ENCODE measurements around the gene PIEZO1. TPM values are rescaled to one million over a fixed set of nuclear protein-coding genes. Genes with fewer than 3 reads are reported as not detected.

The PIEZO1 gene
- polyA plus RNA-seq, 1 donor = 92.9 TPM

- H3K4me3 ChIP-seq (ENCODE audit: low read length) = no peak overlapping the region
- no CpG with 5 or more reads among the region's 22 CpGs for WGBS (ENCODE audit: insufficient coverage, low lambda C conversion rate)
- DNase-seq = no peak
- peaks cover 27% of the 10 kb centered on the region for H3K4me1 ChIP-seq (ENCODE audit: control insufficient read depth, insufficient read depth, low read length)
- H3K36me3 ChIP-seq (ENCODE audit: control insufficient read depth, insufficient read depth, low read length) = peaks cover 4% of the 10 kb centered on the region
- H3K27ac ChIP-seq (ENCODE audit: low read length) = peak overlapping the region; percentile 44
- peaks cover 6% of the 10 kb centered on the region for H3K9me3 ChIP-seq (ENCODE audit: control insufficient read depth, low read depth, low read length)
- H3K27me3 ChIP-seq (ENCODE audit: control insufficient read depth, insufficient read depth, low read length) = no peaks in the 10 kb centered on the region
Measured at GRCh38 chr16:88759976-88760350, 25.1 kb downstream of the PIEZO1 start.

GRCh38 chr16:88759245-88759975 lies 25.6 kb downstream of the PIEZO1 start:
- WGBS (ENCODE audit: insufficient coverage, low lambda C conversion rate) = no CpG with 5 or more reads among the region's 26 CpGs
- H3K9me3 ChIP-seq (ENCODE audit: control insufficient read depth, low read depth, low read length) = peaks cover 10% of the 10 kb centered on the region
- peaks cover 4% of the 10 kb centered on the region for H3K36me3 ChIP-seq (ENCODE audit: control insufficient read depth, insufficient read depth, low read length)
- H3K27me3 ChIP-seq (ENCODE audit: control insufficient read depth, insufficient read depth, low read length) = no peaks in the 10 kb centered on the region
- H3K27ac ChIP-seq (ENCODE audit: low read length) = peak overlapping the region; percentile 44
- DNase-seq = peak in 1 of 2 donors; percentile 56
- H3K4me3 ChIP-seq (ENCODE audit: low read length) = no peak overlapping the region
- H3K4me1 ChIP-seq (ENCODE audit: control insufficient read depth, insufficient read depth, low read length) = peaks cover 27% of the 10 kb centered on the region

GRCh38 chr16:88758944-88759244 lies 26.1 kb downstream of the PIEZO1 start:
- H3K9me3 ChIP-seq (ENCODE audit: control insufficient read depth, low read depth, low read length) = peaks cover 10% of the 10 kb centered on the region
- peaks cover 4% of the 10 kb centered on the region for H3K36me3 ChIP-seq (ENCODE audit: control insufficient read depth, insufficient read depth, low read length)
- H3K4me3 ChIP-seq (ENCODE audit: low read length) = no peak overlapping the region
- no CpG with 5 or more reads among the region's 6 CpGs for WGBS (ENCODE audit: insufficient coverage, low lambda C conversion rate)
- peak overlapping the region; percentile 44 for H3K27ac ChIP-seq (ENCODE audit: low read length)
- peaks cover 27% of the 10 kb centered on the region for H3K4me1 ChIP-seq (ENCODE audit: control insufficient read depth, insufficient read depth, low read length)
- DNase-seq = no peak
- no peaks in the 10 kb centered on the region for H3K27me3 ChIP-seq (ENCODE audit: control insufficient read depth, insufficient read depth, low read length)

GRCh38 chr16:88758227-88758943 lies 26.6 kb downstream of the PIEZO1 start:
- Histone ChIP-seq H3K36me3 (ENCODE audit: control insufficient read depth, insufficient read depth, low read length) (peaks cover 4% of the 10 kb centered on the region), H3K4me1 (ENCODE audit: control insufficient read depth, insufficient read depth, low read length) (peaks cover 22% of the 10 kb centered on the region), H3K27ac (ENCODE audit: low read length) (peak overlapping the region; percentile 44), H3K9me3 (ENCODE audit: control insufficient read depth, low read depth, low read length) (peaks cover 10% of the 10 kb centered on the region), H3K27me3 (ENCODE audit: control insufficient read depth, insufficient read depth, low read length) (no peaks in the 10 kb centered on the region), H3K4me3 (ENCODE audit: low read length) (no peak overlapping the region)
- no CpG with 5 or more reads among the region's 13 CpGs for WGBS (ENCODE audit: insufficient coverage, low lambda C conversion rate)
- no peak for DNase-seq

GRCh38 chr16:88755745-88756443 lies 29.1 kb downstream of the PIEZO1 start:
- H3K27me3 ChIP-seq (ENCODE audit: control insufficient read depth, insufficient read depth, low read length) = no peaks in the 10 kb centered on the region
- peaks cover 16% of the 10 kb centered on the region for H3K4me1 ChIP-seq (ENCODE audit: control insufficient read depth, insufficient read depth, low read length)
- no peak overlapping the region for H3K4me3 ChIP-seq (ENCODE audit: low read length)
- peaks cover 10% of the 10 kb centered on the region for H3K9me3 ChIP-seq (ENCODE audit: control insufficient read depth, low read depth, low read length)
- H3K27ac ChIP-seq (ENCODE audit: low read length) = no peak overlapping the region
- H3K36me3 ChIP-seq (ENCODE audit: control insufficient read depth, insufficient read depth, low read length) = peaks cover 12% of the 10 kb centered on the region
- no CpG with 5 or more reads among the region's 23 CpGs for WGBS (ENCODE audit: insufficient coverage, low lambda C conversion rate)
- no peak for DNase-seq

- peaks cover 11% of the 10 kb centered on the region for H3K4me1 ChIP-seq (ENCODE audit: control insufficient read depth, insufficient read depth, low read length)
- DNase-seq = no peak
- H3K36me3 ChIP-seq (ENCODE audit: control insufficient read depth, insufficient read depth, low read length) = peaks cover 13% of the 10 kb centered on the region
- peaks cover 10% of the 10 kb centered on the region for H3K9me3 ChIP-seq (ENCODE audit: control insufficient read depth, low read depth, low read length)
- no peaks in the 10 kb centered on the region for H3K27me3 ChIP-seq (ENCODE audit: control insufficient read depth, insufficient read depth, low read length)
- no peak overlapping the region for H3K27ac ChIP-seq (ENCODE audit: low read length)
- no peak overlapping the region for H3K4me3 ChIP-seq (ENCODE audit: low read length)
- WGBS (ENCODE audit: insufficient coverage, low lambda C conversion rate) = no CpG with 5 or more reads among the region's 42 CpGs
Measured at GRCh38 chr16:88754912-88755744, 29.9 kb downstream of the PIEZO1 start.

- H3K36me3 ChIP-seq (ENCODE audit: control insufficient read depth, insufficient read depth, low read length) = peaks cover 13% of the 10 kb centered on the region
- peaks cover 4% of the 10 kb centered on the region for H3K4me1 ChIP-seq (ENCODE audit: control insufficient read depth, insufficient read depth, low read length)
- H3K4me3 ChIP-seq (ENCODE audit: low read length) = no peak overlapping the region
- no CpG with 5 or more reads among the region's 28 CpGs for WGBS (ENCODE audit: insufficient coverage, low lambda C conversion rate)
- H3K27me3 ChIP-seq (ENCODE audit: control insufficient read depth, insufficient read depth, low read length) = no peaks in the 10 kb centered on the region
- H3K9me3 ChIP-seq (ENCODE audit: control insufficient read depth, low read depth, low read length) = peaks cover 7% of the 10 kb centered on the region
- no peak for DNase-seq
- H3K27ac ChIP-seq (ENCODE audit: low read length) = no peak overlapping the region
Measured at GRCh38 chr16:88754109-88754911, 30.7 kb downstream of the PIEZO1 start.

- Histone ChIP-seq H3K36me3 (ENCODE audit: control insufficient read depth, insufficient read depth, low read length) (peaks cover 9% of the 10 kb centered on the region), H3K27me3 (ENCODE audit: control insufficient read depth, insufficient read depth, low read length) (no peaks in the 10 kb centered on the region), H3K27ac (ENCODE audit: low read length) (no peak overlapping the region), H3K4me1 (ENCODE audit: control insufficient read depth, insufficient read depth, low read length) (peaks cover 4% of the 10 kb centered on the region), H3K4me3 (ENCODE audit: low read length) (no peak overlapping the region), H3K9me3 (ENCODE audit: control insufficient read depth, low read depth, low read length) (peaks cover 8% of the 10 kb centered on the region)
- no peak for DNase-seq
- no CpG with 5 or more reads among the region's 11 CpGs for WGBS (ENCODE audit: insufficient coverage, low lambda C conversion rate)
Measured at GRCh38 chr16:88753602-88754001, 31.4 kb downstream of the PIEZO1 start.

GRCh38 chr16:88753191-88753590 lies 31.8 kb downstream of the PIEZO1 start:
- no peak overlapping the region for H3K27ac ChIP-seq (ENCODE audit: low read length)

More at GRCh38 chr16:88753191-88753590, 31.8 kb downstream of the PIEZO1 start:
- peaks cover 8% of the 10 kb centered on the region for H3K9me3 ChIP-seq (ENCODE audit: control insufficient read depth, low read depth, low read length)
- no peak overlapping the region for H3K4me3 ChIP-seq (ENCODE audit: low read length)
- peaks cover 4% of the 10 kb centered on the region for H3K4me1 ChIP-seq (ENCODE audit: control insufficient read depth, insufficient read depth, low read length)
- peaks cover 9% of the 10 kb centered on the region for H3K36me3 ChIP-seq (ENCODE audit: control insufficient read depth, insufficient read depth, low read length)
- WGBS (ENCODE audit: insufficient coverage, low lambda C conversion rate) = no CpG with 5 or more reads among the region's 13 CpGs
- no peak for DNase-seq
- no peaks in the 10 kb centered on the region for H3K27me3 ChIP-seq (ENCODE audit: control insufficient read depth, insufficient read depth, low read length)
